Nephron progenitor cell (in vitro differentiated cells): ENCODE data around the gene RAC2.

Experiments used
- DNase-seq: peaks from one replicate; pipeline ENCODE4 v3.0.0; 2021
- H3K27ac Mint-ChIP-seq: 2 replicates; pipeline ENCODE4 v1.8.0; 2021; ENCODE audit warnings: mild to moderate bottlenecking, moderate library complexity, mixed read lengths
- H3K27me3 Mint-ChIP-seq: 2 replicates; pipeline ENCODE4 v1.8.0; 2021; ENCODE audit warnings: mild to moderate bottlenecking, low read depth, mixed read lengths; ENCODE audit not compliant: poor library complexity
- H3K36me3 Mint-ChIP-seq: 2 replicates; pipeline ENCODE4 v1.8.0; 2021; ENCODE audit warnings: low read depth, mixed read lengths
- H3K4me1 Mint-ChIP-seq: 2 replicates; pipeline ENCODE4 v1.8.0; 2021; ENCODE audit warnings: mixed read lengths
- H3K4me3 Mint-ChIP-seq: 2 replicates; pipeline ENCODE4 v1.8.0; 2021; ENCODE audit warnings: mild to moderate bottlenecking, moderate library complexity, mixed read lengths
- H3K9me3 Mint-ChIP-seq: 2 replicates; pipeline ENCODE4 v1.8.0; 2021; ENCODE audit warnings: mild to moderate bottlenecking, moderate library complexity, mixed read lengths
- CTCF ChIP-seq: fragments of 200-600 bp; sonication (generic); IDR thresholded peaks from 2 replicates; pipeline ENCODE4 v1.5.0; 2021; ENCODE audit warnings: antibody characterized with exemption

Gene RAC2

GRCh38 chr22:37209140-37209845 lies 34.8 kb downstream of the RAC2 start:
- H3K4me3 Mint-ChIP-seq = no peak overlapping the region
- no peak for DNase-seq
- no peak for TF ChIP-seq CTCF
- H3K27ac Mint-ChIP-seq = no peak overlapping the region
- no peaks in the 10 kb centered on the region for H3K9me3 Mint-ChIP-seq
- H3K27me3 Mint-ChIP-seq = peaks cover 23% of the 10 kb centered on the region
- H3K36me3 Mint-ChIP-seq = no peaks in the 10 kb centered on the region
- peaks cover 58% of the 10 kb centered on the region for H3K4me1 Mint-ChIP-seq

- peaks cover 20% of the 10 kb centered on the region for H3K27me3 Mint-ChIP-seq
- H3K9me3 Mint-ChIP-seq = no peaks in the 10 kb centered on the region
- H3K4me3 Mint-ChIP-seq = no peak overlapping the region
- peaks cover 57% of the 10 kb centered on the region for H3K4me1 Mint-ChIP-seq
- no peak overlapping the region for H3K27ac Mint-ChIP-seq
- DNase-seq = no peak
- TF ChIP-seq CTCF = no peak
- no peaks in the 10 kb centered on the region for H3K36me3 Mint-ChIP-seq
Measured at GRCh38 chr22:37208401-37209139, 35.5 kb downstream of the RAC2 start.

- H3K36me3 Mint-ChIP-seq = no peaks in the 10 kb centered on the region
- no peak overlapping the region for H3K4me3 Mint-ChIP-seq
- H3K27ac Mint-ChIP-seq = no peak overlapping the region
- TF ChIP-seq CTCF = no peak
- peaks cover 18% of the 10 kb centered on the region for H3K27me3 Mint-ChIP-seq
- DNase-seq = no peak
- no peaks in the 10 kb centered on the region for H3K9me3 Mint-ChIP-seq
- peaks cover 57% of the 10 kb centered on the region for H3K4me1 Mint-ChIP-seq
Measured at GRCh38 chr22:37207981-37208380, 36.1 kb downstream of the RAC2 start.

- no peak for DNase-seq
- Mint-ChIP-seq H3K27ac (no peak overlapping the region), H3K27me3 (peaks cover 16% of the 10 kb centered on the region), H3K36me3 (no peaks in the 10 kb centered on the region), H3K9me3 (no peaks in the 10 kb centered on the region), H3K4me1 (peaks cover 51% of the 10 kb centered on the region), H3K4me3 (no peak overlapping the region)
- TF ChIP-seq CTCF = no peak
Measured at GRCh38 chr22:37206841-37207821, 36.9 kb downstream of the RAC2 start.

GRCh38 chr22:37206118-37206840 lies 37.8 kb downstream of the RAC2 start:
- H3K4me3 Mint-ChIP-seq = no peak overlapping the region

More at GRCh38 chr22:37206118-37206840, 37.8 kb downstream of the RAC2 start:
- Mint-ChIP-seq H3K27ac (no peak overlapping the region), H3K36me3 (no peaks in the 10 kb centered on the region), H3K9me3 (no peaks in the 10 kb centered on the region), H3K27me3 (peaks cover 9% of the 10 kb centered on the region), H3K4me1 (peaks cover 43% of the 10 kb centered on the region)
- DNase-seq = no peak
- no peak for TF ChIP-seq CTCF
